ENCODE data around the gene KANSL3. TPM values are rescaled to one million over a fixed set of nuclear protein-coding genes. Genes with fewer than 3 reads are reported as not detected.

KANSL3 gene
- total and polyA plus RNA-seq, 2 experiments from 2014 or later: 8.9 to 31.4 TPM

DNA sequence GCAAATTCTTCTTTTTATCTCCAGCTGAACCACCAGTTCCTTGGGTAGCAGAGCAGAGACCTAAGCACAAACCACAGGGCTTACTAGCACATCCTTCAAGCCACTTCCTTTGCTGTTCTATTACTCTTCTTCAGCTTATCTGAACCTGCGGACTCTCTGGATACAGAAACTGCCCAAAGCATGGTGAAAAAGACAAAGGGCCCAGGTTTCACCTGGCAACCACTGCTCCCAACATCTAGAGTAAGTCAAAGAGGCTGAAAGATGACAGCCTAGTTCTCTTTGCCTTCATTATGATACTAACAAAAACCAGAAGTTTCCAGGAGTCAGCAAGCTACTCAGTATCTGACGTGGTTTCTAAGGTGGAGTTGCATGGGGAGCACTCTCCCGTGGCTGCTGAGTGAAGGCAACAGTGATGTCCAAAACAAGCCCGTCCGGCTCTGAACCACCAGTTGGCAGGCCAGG, 43.4 kb downstream of the KANSL3 start:
- no peak overlapping the region for H3K4me3 ChIP-seq
- H3K27me3 ChIP-seq (ENCODE audit: insufficient read depth): no peaks in the 10 kb centered on the region
- no peaks in the 10 kb centered on the region for H3K79me2 ChIP-seq (replicated peaks; ENCODE audit: insufficient read depth)
- H3K27ac ChIP-seq (ENCODE audit: low read depth): no peak overlapping the region
- no peaks in the 10 kb centered on the region; the same call in 1 of the 2 replicates for H4K20me1 ChIP-seq (replicated peaks; ENCODE audit: insufficient read depth)
- Mint-ChIP-seq H3K27ac (no peak overlapping the region), H3K4me3 (no peak overlapping the region), H3K27me3 (ENCODE audit: insufficient read depth, low read depth, poor library complexity) (no peaks in the 10 kb centered on the region), H3K4me1 (no peaks in the 10 kb centered on the region), H3K36me3 (ENCODE audit: low read depth) (peaks cover 43% of the 10 kb centered on the region), H3K9me3 (no peaks in the 10 kb centered on the region)
- ATAC-seq (no peak), DNase-seq (ENCODE audit: low spot score) (no peak)
- TF ChIP-seq, protein P1, sequence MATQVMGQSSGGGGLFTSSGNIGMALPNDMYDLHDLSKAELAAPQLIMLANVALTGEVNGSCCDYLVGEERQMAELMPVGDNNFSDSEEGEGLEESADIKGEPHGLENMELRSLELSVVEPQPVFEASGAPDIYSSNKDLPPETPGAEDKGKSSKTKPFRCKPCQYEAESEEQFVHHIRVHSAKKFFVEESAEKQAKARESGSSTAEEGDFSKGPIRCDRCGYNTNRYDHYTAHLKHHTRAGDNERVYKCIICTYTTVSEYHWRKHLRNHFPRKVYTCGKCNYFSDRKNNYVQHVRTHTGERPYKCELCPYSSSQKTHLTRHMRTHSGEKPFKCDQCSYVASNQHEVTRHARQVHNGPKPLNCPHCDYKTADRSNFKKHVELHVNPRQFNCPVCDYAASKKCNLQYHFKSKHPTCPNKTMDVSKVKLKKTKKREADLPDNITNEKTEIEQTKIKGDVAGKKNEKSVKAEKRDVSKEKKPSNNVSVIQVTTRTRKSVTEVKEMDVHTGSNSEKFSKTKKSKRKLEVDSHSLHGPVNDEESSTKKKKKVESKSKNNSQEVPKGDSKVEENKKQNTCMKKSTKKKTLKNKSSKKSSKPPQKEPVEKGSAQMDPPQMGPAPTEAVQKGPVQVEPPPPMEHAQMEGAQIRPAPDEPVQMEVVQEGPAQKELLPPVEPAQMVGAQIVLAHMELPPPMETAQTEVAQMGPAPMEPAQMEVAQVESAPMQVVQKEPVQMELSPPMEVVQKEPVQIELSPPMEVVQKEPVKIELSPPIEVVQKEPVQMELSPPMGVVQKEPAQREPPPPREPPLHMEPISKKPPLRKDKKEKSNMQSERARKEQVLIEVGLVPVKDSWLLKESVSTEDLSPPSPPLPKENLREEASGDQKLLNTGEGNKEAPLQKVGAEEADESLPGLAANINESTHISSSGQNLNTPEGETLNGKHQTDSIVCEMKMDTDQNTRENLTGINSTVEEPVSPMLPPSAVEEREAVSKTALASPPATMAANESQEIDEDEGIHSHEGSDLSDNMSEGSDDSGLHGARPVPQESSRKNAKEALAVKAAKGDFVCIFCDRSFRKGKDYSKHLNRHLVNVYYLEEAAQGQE (IDR thresholded peaks at IDR 0.05; ENCODE audit: unreplicated experiment): no peak
- no peak for TF ChIP-seq POLR2AphosphoS5 (IDR thresholded peaks at IDR 0.05; ENCODE audit: low read depth)
- no peak for TF ChIP-seq EZH2phosphoT487 (IDR thresholded peaks at IDR 0.05; ENCODE audit: unreplicated experiment)
- TF ChIP-seq, protein P2, sequence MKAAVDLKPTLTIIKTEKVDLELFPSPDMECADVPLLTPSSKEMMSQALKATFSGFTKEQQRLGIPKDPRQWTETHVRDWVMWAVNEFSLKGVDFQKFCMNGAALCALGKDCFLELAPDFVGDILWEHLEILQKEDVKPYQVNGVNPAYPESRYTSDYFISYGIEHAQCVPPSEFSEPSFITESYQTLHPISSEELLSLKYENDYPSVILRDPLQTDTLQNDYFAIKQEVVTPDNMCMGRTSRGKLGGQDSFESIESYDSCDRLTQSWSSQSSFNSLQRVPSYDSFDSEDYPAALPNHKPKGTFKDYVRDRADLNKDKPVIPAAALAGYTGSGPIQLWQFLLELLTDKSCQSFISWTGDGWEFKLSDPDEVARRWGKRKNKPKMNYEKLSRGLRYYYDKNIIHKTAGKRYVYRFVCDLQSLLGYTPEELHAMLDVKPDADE (IDR thresholded peaks at IDR 0.05): no peak
- TF ChIP-seq, protein P3, sequence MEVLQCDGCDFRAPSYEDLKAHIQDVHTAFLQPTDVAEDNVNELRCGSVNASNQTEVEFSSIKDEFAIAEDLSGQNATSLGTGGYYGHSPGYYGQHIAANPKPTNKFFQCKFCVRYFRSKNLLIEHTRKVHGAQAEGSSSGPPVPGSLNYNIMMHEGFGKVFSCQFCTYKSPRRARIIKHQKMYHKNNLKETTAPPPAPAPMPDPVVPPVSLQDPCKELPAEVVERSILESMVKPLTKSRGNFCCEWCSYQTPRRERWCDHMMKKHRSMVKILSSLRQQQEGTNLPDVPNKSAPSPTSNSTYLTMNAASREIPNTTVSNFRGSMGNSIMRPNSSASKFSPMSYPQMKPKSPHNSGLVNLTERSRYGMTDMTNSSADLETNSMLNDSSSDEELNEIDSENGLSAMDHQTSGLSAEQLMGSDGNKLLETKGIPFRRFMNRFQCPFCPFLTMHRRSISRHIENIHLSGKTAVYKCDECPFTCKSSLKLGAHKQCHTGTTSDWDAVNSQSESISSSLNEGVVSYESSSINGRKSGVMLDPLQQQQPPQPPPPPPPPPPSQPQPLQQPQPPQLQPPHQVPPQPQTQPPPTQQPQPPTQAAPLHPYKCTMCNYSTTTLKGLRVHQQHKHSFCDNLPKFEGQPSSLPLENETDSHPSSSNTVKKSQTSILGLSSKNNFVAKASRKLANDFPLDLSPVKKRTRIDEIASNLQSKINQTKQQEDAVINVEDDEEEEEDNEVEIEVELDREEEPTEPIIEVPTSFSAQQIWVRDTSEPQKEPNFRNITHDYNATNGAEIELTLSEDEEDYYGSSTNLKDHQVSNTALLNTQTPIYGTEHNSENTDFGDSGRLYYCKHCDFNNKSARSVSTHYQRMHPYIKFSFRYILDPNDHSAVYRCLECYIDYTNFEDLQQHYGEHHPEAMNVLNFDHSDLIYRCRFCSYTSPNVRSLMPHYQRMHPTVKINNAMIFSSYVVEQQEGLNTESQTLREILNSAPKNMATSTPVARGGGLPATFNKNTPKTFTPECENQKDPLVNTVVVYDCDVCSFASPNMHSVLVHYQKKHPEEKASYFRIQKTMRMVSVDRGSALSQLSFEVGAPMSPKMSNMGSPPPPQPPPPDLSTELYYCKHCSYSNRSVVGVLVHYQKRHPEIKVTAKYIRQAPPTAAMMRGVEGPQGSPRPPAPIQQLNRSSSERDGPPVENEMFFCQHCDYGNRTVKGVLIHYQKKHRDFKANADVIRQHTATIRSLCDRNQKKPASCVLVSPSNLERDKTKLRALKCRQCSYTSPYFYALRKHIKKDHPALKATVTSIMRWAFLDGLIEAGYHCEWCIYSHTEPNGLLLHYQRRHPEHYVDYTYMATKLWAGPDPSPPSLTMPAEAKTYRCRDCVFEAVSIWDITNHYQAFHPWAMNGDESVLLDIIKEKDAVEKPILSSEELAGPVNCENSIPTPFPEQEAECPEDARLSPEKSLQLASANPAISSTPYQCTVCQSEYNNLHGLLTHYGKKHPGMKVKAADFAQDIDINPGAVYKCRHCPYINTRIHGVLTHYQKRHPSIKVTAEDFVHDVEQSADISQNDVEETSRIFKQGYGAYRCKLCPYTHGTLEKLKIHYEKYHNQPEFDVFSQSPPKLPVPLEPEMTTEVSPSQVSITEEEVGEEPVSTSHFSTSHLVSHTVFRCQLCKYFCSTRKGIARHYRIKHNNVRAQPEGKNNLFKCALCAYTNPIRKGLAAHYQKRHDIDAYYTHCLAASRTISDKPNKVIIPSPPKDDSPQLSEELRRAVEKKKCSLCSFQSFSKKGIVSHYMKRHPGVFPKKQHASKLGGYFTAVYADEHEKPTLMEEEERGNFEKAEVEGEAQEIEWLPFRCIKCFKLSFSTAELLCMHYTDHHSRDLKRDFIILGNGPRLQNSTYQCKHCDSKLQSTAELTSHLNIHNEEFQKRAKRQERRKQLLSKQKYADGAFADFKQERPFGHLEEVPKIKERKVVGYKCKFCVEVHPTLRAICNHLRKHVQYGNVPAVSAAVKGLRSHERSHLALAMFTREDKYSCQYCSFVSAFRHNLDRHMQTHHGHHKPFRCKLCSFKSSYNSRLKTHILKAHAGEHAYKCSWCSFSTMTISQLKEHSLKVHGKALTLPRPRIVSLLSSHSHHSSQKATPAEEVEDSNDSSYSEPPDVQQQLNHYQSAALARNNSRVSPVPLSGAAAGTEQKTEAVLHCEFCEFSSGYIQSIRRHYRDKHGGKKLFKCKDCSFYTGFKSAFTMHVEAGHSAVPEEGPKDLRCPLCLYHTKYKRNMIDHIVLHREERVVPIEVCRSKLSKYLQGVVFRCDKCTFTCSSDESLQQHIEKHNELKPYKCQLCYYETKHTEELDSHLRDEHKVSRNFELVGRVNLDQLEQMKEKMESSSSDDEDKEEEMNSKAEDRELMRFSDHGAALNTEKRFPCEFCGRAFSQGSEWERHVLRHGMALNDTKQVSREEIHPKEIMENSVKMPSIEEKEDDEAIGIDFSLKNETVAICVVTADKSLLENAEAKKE (CRISPR knock-in tag; IDR thresholded peaks at IDR 0.05): no peak
- no peak for TF ChIP-seq NANOG (IDR thresholded peaks at IDR 0.05; ENCODE audit: borderline replicate concordance)
- no peak for TF ChIP-seq STAT1 (IDR thresholded peaks at IDR 0.05; ENCODE audit: unreplicated experiment)
- no peak for TF ChIP-seq ZNF114 (CRISPR knock-in tag; IDR thresholded peaks at IDR 0.05)
- TF ChIP-seq CREB1 (CRISPR knock-in tag; IDR thresholded peaks at IDR 0.05; ENCODE audit: low read depth): no peak
- no peak for TF ChIP-seq ZNF331 (CRISPR knock-in tag; IDR thresholded peaks at IDR 0.05; ENCODE audit: low read depth)
- TF ChIP-seq, protein P4, sequence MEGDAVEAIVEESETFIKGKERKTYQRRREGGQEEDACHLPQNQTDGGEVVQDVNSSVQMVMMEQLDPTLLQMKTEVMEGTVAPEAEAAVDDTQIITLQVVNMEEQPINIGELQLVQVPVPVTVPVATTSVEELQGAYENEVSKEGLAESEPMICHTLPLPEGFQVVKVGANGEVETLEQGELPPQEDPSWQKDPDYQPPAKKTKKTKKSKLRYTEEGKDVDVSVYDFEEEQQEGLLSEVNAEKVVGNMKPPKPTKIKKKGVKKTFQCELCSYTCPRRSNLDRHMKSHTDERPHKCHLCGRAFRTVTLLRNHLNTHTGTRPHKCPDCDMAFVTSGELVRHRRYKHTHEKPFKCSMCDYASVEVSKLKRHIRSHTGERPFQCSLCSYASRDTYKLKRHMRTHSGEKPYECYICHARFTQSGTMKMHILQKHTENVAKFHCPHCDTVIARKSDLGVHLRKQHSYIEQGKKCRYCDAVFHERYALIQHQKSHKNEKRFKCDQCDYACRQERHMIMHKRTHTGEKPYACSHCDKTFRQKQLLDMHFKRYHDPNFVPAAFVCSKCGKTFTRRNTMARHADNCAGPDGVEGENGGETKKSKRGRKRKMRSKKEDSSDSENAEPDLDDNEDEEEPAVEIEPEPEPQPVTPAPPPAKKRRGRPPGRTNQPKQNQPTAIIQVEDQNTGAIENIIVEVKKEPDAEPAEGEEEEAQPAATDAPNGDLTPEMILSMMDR (conservative IDR thresholded peaks at IDR 0.05; ENCODE audit: low read depth in 2 of 2): no peak
- no peak for TF ChIP-seq EZH2 (IDR thresholded peaks at IDR 0.05; ENCODE audit: low read depth, unreplicated experiment)
- H3F3A ChIP-seq (replicated peaks; ENCODE audit: low read depth): no peaks in the 10 kb centered on the region
- no peak overlapping the region for H3K4me2 ChIP-seq
- H3K4me1 ChIP-seq (ENCODE audit: insufficient read depth): no peaks in the 10 kb centered on the region
- no peaks in the 10 kb centered on the region for H3K9me2 ChIP-seq (ENCODE audit: insufficient read depth)
- 0 out of 2 replicates have a peak, but pooled peaks cover 23% of the 10 kb centered on the region for H3K36me3 ChIP-seq (ENCODE audit: insufficient read depth)
- H2AFZ ChIP-seq: no peak overlapping the region
